Activated CD4-positive, alpha-beta T cell treated with anti-CD3 and anti-CD28 coated beads, Interleukin-2, amount 50 U/mL, for 1 hour (primary cell): Measurements from ENCODE around the gene ZNF197.
"Not testable (repeated sequence)": the region's sequence is repeated elsewhere in the genome, so short reads cannot be mapped to it uniquely, and the experiment has no call there.

Experiments
- DNase-seq: peaks from one replicate; pipeline ENCODE4 v3.0.0-alpha.2; 2020

Gene ZNF197

GRCh38 chr3:44665173-44665572 is 40.3 kb downstream of the ZNF197 start:
- DNase-seq: no peak

GRCh38 chr3:44666346-44666745 is 41.5 kb downstream of the ZNF197 start:
- no peak for DNase-seq

GRCh38 chr3:44669760-44670159 is 44.9 kb downstream of the ZNF197 start:
- DNase-seq: no peak

GRCh38 chr3:44673466-44673865 is 48.6 kb downstream of the ZNF197 start:
- DNase-seq: not testable (repeated sequence)

- DNase-seq: no peak
Measured at GRCh38 chr3:44674211-44674610, 49.4 kb downstream of the ZNF197 start.

- no peak for DNase-seq
Measured at GRCh38 chr3:44678480-44679116, 53.8 kb downstream of the ZNF197 start.

GRCh38 chr3:44680921-44681455 is 56.2 kb downstream of the ZNF197 start:
- DNase-seq: no peak

- DNase-seq: no peak
Measured at GRCh38 chr3:44682182-44682896, 57.5 kb downstream of the ZNF197 start.

GRCh38 chr3:44685128-44685800 is 60.4 kb downstream of the ZNF197 start:
- DNase-seq: peak; percentile 8

- no peak for DNase-seq
Measured at GRCh38 chr3:44687898-44688297, 63.1 kb downstream of the ZNF197 start.
